ENCODE measurements around the gene COPG2.
"Not testable (repeated sequence)": the region's sequence is repeated elsewhere in the genome, so short reads cannot be mapped to it uniquely, and the experiment has no call there.

GRCh38 chr7:130512038-130512437 lies 156.5 kb downstream of the COPG2 start:
- TF ChIP-seq CTCF, EZH2 (IDR thresholded peaks at IDR 0.05): not testable (repeated sequence)
